NCI-H2227 (cell line): ENCODE data around the gene AADAC.
"Not testable (repeated sequence)": the region's sequence is repeated elsewhere in the genome, so short reads cannot be mapped to it uniquely, and the experiment has no call there.

Experiments
- DNase-seq: peaks from one replicate; lab custom pipeline; 2025; ENCODE audit not compliant: unreplicated experiment; lab: John Stamatoyannopoulos, UW

Gene AADAC

DNA sequence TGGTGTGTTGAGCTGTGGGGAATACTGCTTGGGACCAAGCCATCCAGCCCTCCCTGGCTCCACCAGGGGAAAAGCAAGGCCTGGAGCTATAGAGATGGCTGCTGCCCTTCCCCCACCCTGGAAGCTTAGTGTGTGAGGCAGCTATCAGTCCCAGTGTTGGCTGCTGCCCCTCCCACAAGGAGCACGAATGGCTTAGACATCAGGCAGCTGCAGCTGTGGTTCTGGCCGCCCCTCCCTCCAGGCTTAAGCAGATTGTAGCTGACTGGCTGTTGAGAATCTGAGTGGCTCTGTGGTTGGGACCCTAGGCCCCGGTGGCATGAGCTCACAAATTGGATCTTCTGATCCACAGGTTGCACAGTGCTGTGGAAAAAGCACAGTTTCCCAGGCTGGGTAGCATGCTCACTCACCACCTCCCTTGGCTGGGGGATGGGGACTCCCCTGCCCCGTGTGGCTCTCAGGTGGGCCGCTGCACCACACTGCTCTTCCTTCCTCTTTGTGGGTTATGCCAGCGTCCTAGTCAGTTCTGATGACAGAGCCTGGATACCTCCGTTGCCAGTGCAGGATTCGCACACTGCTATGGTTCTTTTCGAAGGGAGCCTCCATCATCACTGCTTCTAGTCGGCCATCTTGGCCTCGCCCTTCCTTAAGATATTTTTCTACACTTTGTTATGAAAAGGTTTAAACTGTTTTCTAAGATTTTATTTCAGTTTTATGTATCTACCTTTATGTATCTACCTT is 38.3 kb downstream of the AADAC start:
- DNase-seq = no peak

DNA sequence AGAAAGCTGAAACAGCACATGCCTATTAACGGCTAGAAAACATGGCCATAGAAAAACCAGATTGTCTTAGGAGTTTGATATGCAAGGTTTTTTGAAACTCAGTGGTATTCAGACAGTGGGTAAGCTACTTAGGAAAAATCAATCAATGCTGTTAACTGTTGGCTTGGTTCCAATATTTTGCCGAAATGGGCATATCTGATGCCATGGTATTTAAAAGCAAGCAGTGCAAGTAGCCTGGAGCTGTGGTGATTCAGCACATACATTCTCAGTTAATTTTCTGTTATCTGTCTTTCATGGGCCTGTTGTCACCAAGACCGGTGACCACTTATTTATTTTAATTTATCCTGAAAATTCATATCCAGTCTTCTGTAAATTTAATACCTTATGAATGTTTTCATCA is 42.2 kb downstream of the AADAC start:
- DNase-seq = no peak

DNA sequence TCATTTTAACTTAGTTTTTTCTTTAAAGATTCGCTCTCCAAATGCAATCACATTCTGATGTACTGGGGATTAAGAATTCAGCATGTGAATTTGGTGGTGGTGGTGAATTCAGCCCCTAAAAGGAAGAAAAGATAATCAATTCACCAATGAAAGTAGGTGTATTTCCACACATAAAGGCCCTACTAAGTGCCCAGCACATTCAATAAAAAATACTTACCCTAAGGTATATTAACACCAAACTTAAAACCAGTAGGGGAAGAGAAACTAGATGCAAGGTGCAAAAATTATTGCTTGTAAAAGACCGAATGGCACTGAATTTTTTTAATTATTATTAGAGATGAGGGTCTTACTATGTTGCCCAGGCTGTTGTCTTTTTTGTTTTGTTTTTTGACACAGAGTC is 42.7 kb downstream of the AADAC start:
- DNase-seq = no peak

DNA sequence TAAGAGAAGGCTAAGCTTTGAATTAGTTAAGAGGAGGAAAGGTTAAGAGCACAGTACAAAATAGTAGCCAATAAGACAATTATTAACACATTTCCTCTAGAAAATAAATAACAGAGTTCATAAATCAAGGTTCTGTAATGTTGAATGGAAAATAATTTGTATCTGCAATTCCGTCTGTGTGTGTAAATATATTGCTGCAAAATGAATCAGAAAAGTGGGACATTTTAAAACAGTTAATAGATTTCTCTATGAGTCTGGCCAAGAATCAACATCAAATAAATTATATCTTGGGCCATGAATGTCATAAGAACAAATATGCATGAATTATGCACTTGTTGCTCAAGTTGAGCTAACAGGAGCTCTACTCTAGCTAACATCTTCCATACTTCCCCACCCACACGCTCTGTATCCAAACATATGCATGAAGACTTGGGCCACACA is 45.3 kb downstream of the AADAC start:
- DNase-seq = no peak

DNA sequence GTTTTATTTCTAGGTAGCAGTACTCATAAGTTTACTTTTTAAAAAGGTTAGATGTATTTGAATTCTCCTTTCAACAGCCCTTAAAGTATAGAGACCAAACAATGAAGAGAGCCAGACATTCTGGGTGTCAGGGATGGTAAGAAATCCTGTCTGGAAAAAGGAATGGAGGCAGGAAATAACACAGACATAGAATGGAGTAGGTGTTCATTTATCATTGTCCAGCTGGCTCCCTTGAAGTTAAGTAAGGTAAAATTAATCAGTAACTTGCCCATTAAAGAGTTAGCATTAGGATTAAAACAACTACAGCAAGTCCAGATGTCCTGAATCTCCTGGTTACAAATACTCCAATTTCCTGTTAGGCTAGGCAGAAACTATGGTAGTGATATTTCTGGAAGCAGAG is 46.0 kb downstream of the AADAC start:
- no peak for DNase-seq

DNA sequence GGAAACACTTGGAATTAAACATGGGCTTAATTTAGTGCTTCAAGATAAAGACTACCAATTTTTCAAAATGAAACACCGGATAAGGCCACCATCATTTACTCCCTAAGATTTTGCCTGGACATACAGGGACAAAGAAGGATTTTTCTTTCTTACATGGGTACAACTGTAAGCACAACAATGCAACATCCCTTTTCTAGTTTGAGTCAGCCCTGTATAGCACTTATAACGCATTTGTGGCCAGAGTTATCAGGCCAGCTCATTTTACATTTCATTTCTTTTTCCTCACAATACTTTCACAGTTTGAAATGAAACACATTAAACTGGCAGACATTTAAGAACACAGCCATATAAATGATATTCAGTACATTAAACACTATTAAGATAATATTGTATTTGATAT is 49.7 kb downstream of the AADAC start:
- DNase-seq = no peak

DNA sequence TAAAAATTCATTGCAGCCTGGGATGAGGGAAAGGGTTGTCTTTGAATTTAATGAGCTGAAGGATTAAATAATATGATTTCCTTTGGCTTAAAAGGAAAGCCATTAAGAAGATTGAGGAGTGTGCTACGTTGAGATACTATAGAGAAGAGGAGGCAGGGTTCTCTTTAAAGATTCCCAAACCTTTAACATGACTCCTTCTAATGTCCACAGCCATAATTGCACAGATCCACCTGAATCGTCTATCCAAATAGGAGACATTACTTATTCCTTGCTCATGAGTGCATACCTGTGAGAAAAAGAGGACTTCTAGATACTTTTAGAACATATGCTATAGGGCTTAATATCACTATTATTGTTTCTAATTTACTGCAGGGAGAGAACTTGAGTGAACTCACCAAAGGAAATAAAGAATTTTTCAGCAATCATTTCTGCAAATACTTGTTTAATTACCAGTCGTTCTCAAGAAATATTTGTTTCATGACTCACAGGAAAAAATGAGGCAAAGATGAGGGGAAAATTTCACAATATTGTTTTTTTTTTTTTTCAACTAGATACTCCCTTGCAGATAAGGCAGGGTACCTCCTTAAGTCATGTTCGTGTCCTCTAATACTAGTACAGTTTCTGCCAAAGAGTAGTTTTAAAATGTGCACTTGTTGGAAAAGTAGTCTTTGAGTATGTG is 50.6 kb downstream of the AADAC start:
- DNase-seq = no peak

DNA sequence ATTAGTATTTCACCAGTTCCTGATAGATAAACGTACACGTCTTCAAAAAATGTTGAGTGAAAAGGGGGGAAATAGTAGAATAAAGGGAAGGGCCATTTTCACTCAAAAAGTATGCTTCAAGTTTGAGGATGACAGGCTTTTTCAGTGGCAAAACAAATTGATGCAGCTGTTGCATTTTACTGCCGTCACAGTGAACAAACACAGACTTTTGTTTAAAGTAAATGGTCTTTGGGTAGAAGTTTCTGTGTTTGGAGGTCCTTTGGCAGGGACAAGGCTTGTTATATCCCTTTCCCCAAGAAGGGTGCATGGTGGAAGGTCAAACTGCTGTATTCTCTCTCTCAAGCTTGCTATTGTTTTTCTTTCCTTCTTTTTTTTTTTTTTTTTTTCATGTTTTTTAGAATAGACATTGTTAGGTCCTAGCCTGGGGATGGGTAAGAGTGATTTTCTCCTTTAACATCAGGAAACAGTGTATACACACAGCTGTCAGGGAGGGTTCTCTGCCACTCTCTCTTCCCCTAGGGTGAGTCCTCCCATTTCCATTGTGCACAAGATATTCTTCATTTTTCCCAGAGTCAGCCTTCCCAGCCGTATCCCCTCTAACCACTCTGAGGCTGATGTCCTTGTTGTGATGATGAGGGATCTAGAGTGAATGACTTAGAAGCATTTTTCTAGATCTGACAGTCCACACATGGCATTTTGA is 52.9 kb downstream of the AADAC start:
- DNase-seq = no peak

DNA sequence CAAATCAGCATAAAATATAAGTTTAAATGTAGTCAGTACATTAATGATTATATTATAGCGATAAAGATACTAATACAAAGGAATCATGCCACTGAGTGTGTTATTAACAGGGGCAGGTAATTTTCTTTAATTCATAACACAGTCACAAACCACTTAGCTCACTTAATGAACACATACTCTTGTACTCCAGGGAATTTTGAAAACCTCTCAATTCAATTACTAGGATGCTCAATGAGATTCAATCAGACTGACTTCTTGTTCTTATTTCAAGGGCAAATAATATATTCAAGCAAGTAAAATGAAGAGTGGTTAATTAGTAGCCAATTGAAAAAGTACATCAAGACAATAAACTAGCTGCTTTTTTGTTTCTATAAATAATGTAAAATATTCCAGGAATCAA is 53.8 kb downstream of the AADAC start:
- DNase-seq = no peak

DNA sequence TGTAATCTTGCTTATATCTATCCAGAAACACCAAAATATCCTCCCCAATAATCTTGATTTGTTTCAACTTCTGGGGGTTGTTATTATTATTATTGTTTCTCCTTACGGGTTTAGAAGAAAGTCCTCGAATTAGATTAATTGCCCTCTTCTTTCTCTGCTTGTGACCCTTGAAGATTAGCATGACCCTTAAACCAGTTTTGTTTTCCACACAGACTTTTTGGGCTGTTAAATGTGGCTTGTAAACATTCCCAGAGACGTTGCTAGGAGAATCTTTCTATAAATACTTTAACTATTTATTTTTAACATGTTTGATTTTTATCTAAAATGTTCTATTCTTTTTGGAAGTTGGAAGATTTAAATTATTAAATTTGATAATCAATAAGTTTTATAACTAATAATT is 55.3 kb downstream of the AADAC start:
- no peak for DNase-seq

DNA sequence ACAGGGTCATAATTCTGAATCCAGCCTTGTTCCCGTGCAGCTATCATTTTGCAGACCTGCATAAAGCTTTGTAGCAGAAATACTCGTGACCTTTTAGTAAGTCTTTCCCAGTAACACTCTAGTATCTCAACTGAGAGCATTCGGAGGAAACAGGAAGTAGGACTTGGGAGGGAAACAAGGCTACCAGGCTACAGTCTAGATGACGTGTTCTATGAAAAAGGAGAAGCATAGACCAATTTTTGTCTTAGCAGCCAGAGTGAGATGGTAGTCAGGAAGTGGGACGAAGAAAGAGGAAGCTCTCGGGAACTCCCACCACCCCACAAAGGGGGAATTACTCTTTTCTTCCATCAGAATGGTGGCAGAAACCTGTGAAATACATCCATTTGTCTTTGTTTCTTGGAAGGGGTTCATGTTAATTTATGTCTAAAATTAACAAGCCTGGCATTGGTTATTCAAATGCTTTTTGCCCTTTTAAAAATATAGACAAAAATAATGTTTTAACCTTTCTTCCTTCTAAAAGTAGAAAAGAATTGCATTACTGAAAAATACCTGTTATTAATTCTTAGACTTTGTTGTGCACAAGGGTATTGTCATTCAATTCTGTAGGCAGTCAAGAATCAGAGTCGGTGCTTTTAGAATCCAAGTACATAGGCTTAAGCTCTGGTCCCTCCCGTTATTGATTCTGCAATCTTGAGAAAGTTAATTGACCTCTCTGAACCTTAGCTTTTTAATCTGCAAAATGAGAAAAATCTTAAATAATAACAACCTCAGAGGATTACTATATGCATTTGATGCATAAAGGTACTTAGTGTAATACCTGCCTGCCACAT is 57.9 kb downstream of the AADAC start:
- no peak for DNase-seq

DNA sequence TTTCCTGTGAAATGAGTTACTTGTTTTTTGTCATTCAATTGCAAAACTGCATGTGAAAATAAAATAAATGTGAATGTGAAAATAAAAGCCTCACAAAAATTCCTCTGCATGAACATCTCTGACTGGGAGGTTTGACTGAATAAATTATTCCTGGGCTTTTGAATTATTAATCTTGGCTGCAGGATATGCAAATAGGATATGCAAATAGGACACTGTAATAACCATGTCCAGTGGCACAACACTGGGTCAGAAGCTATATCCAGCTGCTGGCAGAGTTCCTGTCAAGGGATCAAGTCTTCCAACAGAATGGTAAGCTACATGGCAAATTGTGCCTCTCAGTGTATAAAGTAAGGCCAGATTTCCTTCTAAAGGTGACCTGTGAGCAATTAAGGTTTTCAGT is 59.5 kb downstream of the AADAC start, which contains the start of gene SUCNR1:
Gene SUCNR1, plus strand, starts transcription at position 246 of the 400 bp plus-strand sequence. CDS start 6,250 bp downstream, outside the sequence.
- DNase-seq = no peak

DNA sequence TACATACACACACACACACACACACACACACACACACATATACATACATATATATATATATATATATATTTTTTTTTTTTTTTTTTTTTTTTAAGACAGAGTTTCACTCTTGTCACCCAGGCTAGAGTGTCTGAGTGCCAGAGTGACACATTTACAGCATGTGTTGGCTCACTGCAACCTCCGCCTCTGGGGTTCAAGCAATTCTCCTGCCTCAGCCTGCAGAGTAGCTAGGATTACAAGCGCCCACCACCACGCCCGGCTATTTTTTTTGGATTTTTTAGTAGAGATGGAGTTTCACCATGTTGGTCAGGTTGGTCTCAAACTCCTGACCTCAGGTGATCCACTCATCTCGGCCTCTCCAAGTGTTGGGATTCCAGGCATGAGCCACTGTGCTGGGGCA is 60.2 kb downstream of the AADAC start:
- DNase-seq = not testable (repeated sequence)

DNA sequence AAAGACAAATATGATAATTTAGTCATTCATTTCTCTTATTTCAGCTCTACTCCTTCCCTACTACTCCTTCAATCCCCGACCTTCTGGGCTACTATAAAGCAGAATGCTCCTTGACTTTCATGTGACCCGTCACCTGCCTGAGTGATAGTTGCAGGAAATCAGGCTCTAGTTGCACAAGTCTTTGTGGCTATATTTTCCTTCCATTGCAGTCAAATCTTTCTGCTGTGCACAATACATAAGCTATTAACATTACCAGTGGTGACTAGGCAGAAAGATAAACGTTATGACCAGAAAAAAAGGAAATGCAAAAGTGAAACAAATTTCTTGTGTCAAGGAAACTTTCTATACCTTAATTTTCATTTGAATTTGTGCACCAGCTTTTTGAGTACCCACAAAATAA is 61.8 kb downstream of the AADAC start:
- DNase-seq = no peak

DNA sequence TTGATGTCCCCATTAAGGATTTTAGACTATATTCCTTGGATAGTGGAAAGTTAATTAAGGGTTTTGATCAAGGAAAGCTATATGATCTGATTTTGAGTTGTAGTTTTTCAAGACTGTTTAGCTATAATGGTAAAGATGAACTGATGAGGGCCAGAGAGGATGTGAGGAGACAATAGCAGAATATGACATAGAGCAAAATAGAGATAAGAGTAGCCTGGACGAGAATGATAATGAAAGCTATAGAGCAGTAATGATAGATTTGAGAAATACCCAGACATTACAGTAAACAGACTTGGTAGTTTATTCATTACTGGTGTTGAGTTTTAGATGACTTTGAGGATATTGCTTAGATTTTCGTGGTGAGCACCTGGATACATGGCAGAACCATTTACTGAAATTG is 63.4 kb downstream of the AADAC start:
- DNase-seq = no peak
